Right ventricle myocardium superior (tissue), 1 donor: ENCODE measurements around the gene LRRC58. TPM values are rescaled to one million over a fixed set of nuclear protein-coding genes. Genes with fewer than 3 reads are reported as not detected.
"Not testable (repeated sequence)": the region's sequence is repeated elsewhere in the genome, so short reads cannot be mapped to it uniquely, and the experiment has no call there.

ENCODE experiments used
- ATAC-seq: fragments of 200-7000 bp; cut with Tn5 transposase; one replicate; pipeline ENCODE4 v1.9.1; 2020; ENCODE audit warnings: mild to moderate bottlenecking; ENCODE audit not compliant: poor library complexity
- DNase-seq: peaks from one replicate; pipeline ENCODE4 v3.0.0-alpha.2; 2020
- intact Hi-C: fragments of 100-400 bp; cut with DNase I; formaldehyde crosslinking; loops from one replicate; pipeline ENCODE4 v1.11.2; 2022
- total RNA-seq: library from RNA; stranded (reverse); fragmentation: NEBNext Ultra II Directional; extraction: Animal tissue kit (Norgen Biotek cat#: 25700); gene quantifications from one replicate; pipeline ENCODE4 v1.2.1, GENCODE V29; 2021
- donor health status: DM: no; HTN: yes; CAD: no; lungs with severe emphysema.

LRRC58 gene
- total RNA-seq, 1 donor from 2014 or later, result 7.9 TPM

GRCh38 chr3:120348065-120348990 lies 826 bp downstream of the LRRC58 start:
- intact Hi-C loops, result loop anchor here (5.0 kb wide), 2 partner anchors 101 to 209 kb away; no protein-coding TSS in a partner anchor
- DNase-seq (no peak), ATAC-seq (no peak)

- no peak for DNase-seq
- intact Hi-C loops, result no loop called here
- ATAC-seq, result no peak
These were observed 4.8 kb downstream of the LRRC58 start for GRCh38 chr3:120344349-120344748.

GRCh38 chr3:120341658-120342346 lies 7.4 kb downstream of the LRRC58 start:
- intact Hi-C loops, result no loop called here
- no peak for ATAC-seq
- no peak for DNase-seq

GRCh38 chr3:120339362-120339761 lies 9.8 kb downstream of the LRRC58 start:
- DNase-seq (no peak), ATAC-seq (no peak)
- intact Hi-C loops, result no loop called here

GRCh38 chr3:120338517-120338916 lies 10.6 kb downstream of the LRRC58 start:
- intact Hi-C loops, result no loop called here
- DNase-seq (no peak), ATAC-seq (no peak)

GRCh38 chr3:120332646-120333045 lies 16.5 kb downstream of the LRRC58 start:
- ATAC-seq (no peak), DNase-seq (no peak)
- intact Hi-C loops, result no loop called here

GRCh38 chr3:120331076-120331475 lies 18.1 kb downstream of the LRRC58 start:
- DNase-seq, result no peak
- intact Hi-C loops, result no loop called here
- ATAC-seq, result no peak

GRCh38 chr3:120326784-120327183 lies 22.4 kb downstream of the LRRC58 start:
- no peak for DNase-seq
- ATAC-seq, result no peak
- intact Hi-C loops, result no loop called here

- no peak for ATAC-seq
- DNase-seq, result no peak
- intact Hi-C loops, result no loop called here
These were observed 25.0 kb downstream of the LRRC58 start for GRCh38 chr3:120324190-120324589.

- intact Hi-C loops, DNase-seq, ATAC-seq: not testable (repeated sequence)
These were observed 25.4 kb downstream of the LRRC58 start for GRCh38 chr3:120323761-120324160.

GRCh38 chr3:120311863-120312794 lies 37.0 kb downstream of the LRRC58 start:
- intact Hi-C loops, result no loop called here
- ATAC-seq (no peak), DNase-seq (no peak)

- DNase-seq, result no peak
- no peak for ATAC-seq
- intact Hi-C loops, result no loop called here
These were observed 42.4 kb downstream of the LRRC58 start for GRCh38 chr3:120306519-120307455.

- intact Hi-C loops, result no loop called here
- ATAC-seq (no peak), DNase-seq (no peak)
These were observed 44.5 kb downstream of the LRRC58 start for GRCh38 chr3:120304616-120305015.

GRCh38 chr3:120302361-120302760 lies 46.8 kb downstream of the LRRC58 start:
- no peak for DNase-seq
- intact Hi-C loops, result no loop called here
- ATAC-seq, result peak; percentile 90

GRCh38 chr3:120300971-120301370 lies 48.2 kb downstream of the LRRC58 start:
- no peak for ATAC-seq
- no peak for DNase-seq
- intact Hi-C loops, result no loop called here

- no peak for ATAC-seq
- intact Hi-C loops, result no loop called here
- DNase-seq, result no peak
These were observed 49.8 kb downstream of the LRRC58 start for GRCh38 chr3:120299403-120299802.

- DNase-seq, result no peak
- ATAC-seq, result no peak
- intact Hi-C loops, result no loop called here
These were observed 50.2 kb downstream of the LRRC58 start for GRCh38 chr3:120298996-120299395.

GRCh38 chr3:120291552-120291951 lies 57.6 kb downstream of the LRRC58 start:
- intact Hi-C loops, ATAC-seq, DNase-seq: not testable (repeated sequence)
